Measurements from ENCODE around the gene KCTD5.

KCTD5 gene

DNA sequence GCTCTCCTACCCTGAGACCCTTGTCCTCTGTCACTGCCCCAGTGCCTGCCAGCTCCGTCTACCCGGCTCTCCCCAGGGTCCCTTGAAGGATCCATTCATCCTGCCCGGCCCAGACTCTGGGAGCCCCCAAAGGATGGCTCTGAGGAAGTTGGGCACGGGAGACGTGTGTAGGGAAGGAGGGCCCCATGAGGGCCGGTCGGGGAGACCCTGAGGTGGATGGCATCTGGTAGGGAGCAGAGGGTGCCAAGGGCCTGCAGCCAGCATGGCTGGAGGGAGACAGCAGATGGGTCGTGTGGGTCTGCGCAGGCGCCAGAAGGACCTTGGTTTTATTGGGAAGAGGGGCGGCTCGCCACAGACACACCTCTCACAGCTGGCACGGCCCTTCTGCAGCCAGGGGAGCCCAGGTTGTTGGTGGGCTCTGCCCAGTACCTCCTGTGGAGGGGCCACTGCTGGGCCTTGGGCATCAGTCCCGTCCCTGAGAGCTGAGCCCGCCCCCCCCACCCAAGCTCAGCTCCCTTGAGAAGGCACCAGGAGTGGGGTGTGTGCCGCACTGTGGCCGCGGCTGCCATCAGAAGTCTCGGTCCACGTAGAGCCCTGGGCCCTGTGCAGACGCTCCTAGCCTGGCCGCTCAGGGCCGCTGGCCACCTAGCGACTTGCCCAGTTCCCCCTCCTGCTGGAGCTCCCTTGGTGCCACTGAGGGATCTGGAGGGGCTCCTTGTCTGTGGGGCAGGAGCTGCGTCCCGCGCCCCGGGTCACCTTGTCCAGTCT, 16.0 kb downstream of the KCTD5 start:
- H3K4me3 Mint-ChIP-seq: no peak overlapping the region
- no peaks in the 10 kb centered on the region for H3K27me3 Mint-ChIP-seq
- no peaks in the 10 kb centered on the region for H3K9me3 Mint-ChIP-seq
- no peaks in the 10 kb centered on the region for H3K4me1 Mint-ChIP-seq (ENCODE audit: low read depth)
- no peak overlapping the region for H3K27ac Mint-ChIP-seq
- peaks cover 12% of the 10 kb centered on the region for H3K36me3 Mint-ChIP-seq (ENCODE audit: low read depth)

DNA sequence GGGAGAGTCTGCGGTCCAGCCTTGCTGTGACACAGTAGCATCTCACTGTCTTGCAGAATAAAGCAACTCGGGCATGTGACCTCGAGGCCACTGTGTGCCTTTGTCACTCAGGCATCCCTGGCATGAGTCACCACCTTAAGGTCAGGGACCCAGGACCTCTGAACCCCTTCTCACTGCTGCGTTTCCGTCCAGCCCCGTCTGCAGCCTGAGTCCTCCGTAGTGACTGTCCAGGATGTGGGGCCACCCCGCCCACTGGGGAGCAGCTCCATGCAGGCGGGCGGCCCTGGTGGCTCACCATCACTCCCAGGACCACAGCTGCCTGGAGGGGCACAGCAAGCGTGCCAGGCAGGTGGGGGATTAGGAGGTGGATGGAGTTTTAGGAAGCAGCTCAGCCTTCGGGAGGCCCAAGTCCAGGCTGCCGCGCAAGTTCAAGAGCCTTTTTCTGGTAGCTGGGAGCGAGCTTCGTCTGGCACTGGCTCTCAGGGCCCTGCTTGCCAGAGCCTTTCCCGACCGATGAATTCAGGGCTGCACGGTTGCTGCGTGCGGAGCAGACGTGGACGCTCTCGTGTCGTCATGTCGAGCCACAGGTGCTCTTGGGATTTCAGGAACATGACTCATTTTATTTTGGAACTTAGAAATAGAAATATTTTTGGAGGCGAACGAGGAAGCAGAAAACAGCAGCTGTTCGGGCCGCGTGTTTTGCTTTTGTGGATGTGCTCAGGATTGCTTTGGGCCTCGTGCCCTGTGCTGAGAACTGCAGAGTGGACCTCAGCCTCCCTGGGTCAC, 16.8 kb downstream of the KCTD5 start:
- Mint-ChIP-seq H3K27ac (no peak overlapping the region), H3K9me3 (no peaks in the 10 kb centered on the region), H3K4me3 (no peak overlapping the region), H3K36me3 (ENCODE audit: low read depth) (peaks cover 12% of the 10 kb centered on the region), H3K27me3 (no peaks in the 10 kb centered on the region), H3K4me1 (ENCODE audit: low read depth) (no peaks in the 10 kb centered on the region)

DNA sequence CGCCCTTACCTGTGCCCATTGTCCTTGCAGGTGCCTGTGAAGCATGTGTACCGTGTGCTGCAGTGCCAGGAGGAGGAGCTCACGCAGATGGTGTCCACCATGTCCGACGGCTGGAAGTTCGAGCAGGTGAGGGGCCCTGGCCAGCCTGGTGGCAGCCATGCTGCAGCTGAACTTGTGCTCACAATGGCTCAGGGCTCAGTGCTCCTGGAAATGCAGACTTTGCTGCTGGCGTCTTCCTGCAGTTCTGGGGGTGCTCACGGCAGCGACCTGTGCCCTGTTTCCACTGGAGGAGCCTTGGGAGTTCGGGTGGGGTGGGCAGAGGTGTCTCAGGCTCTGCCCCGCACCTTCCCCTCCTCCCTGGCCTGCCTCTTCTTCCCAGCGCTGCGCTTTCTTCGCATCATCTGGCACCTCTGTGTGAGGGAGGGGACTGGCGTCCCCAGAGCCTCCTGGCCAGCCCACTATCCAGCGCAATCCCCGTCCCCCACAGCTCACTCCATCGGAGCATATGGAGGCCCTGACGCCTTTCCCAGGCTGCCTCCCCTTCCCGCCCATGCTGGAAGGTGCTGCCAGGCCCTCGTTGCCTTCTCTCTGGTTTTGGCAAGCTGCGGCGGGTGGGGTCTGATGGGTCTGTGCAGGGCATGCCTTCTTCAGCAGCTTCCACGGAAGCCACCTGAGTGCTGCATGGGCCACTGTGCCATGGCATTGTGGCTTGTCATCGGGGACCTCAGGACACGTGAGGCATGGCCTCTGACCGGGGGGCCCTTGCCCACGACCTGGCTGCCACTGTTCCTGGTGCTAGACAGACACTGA, 17.7 kb downstream of the KCTD5 start:
- H3K4me3 Mint-ChIP-seq: no peak overlapping the region
- no peaks in the 10 kb centered on the region for H3K9me3 Mint-ChIP-seq
- no peaks in the 10 kb centered on the region for H3K27me3 Mint-ChIP-seq
- no peak overlapping the region for H3K27ac Mint-ChIP-seq
- no peaks in the 10 kb centered on the region for H3K4me1 Mint-ChIP-seq (ENCODE audit: low read depth)
- peaks cover 12% of the 10 kb centered on the region for H3K36me3 Mint-ChIP-seq (ENCODE audit: low read depth)

DNA sequence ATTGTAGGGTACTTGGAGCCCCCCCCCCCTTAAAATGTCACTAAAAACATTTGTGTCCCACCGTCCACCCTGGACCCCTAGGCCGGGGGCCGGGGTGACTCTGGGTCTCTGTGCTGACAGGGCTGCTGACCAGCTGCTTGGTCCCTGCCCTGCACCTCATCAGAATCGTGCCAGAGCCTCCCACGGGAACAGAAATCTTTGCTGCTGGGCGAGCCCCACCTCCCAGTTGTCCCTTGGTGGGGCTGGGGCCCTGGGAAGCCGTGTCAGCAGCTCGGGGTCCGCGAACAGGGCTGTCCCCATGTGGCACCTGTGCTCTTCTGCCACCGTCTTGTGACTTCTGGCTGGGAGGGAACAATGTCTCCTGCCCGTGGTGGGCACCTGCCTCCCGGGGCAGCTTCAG, 18.5 kb downstream of the KCTD5 start:
- H3K27ac Mint-ChIP-seq: no peak overlapping the region
- no peaks in the 10 kb centered on the region for H3K4me1 Mint-ChIP-seq (ENCODE audit: low read depth)
- peaks cover 12% of the 10 kb centered on the region for H3K36me3 Mint-ChIP-seq (ENCODE audit: low read depth)
- no peak overlapping the region for H3K4me3 Mint-ChIP-seq
- H3K27me3 Mint-ChIP-seq: no peaks in the 10 kb centered on the region
- no peaks in the 10 kb centered on the region for H3K9me3 Mint-ChIP-seq

DNA sequence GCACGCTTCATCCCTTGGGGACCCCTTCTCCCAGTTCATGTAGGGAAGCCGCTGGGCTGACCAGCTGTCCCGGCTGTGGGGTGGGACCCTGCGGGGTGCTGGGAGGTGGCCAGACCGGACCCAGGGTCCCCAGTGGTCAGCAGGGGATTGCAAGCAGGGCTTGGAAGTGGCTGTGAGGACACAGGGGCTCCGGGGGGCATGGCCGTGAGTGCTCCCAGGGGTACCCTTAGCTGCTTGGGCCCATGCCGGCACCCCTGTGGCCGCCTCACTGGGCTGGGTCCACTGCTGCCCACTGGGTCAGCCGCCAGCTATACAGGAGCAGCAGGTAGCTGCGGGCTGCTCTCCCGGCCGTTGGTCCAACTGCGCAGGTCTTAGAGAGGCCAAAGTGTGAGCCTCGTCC, 18.9 kb downstream of the KCTD5 start:
- Mint-ChIP-seq H3K36me3 (ENCODE audit: low read depth) (peaks cover 12% of the 10 kb centered on the region), H3K27ac (no peak overlapping the region), H3K4me3 (no peak overlapping the region), H3K27me3 (no peaks in the 10 kb centered on the region), H3K4me1 (ENCODE audit: low read depth) (no peaks in the 10 kb centered on the region), H3K9me3 (no peaks in the 10 kb centered on the region)

DNA sequence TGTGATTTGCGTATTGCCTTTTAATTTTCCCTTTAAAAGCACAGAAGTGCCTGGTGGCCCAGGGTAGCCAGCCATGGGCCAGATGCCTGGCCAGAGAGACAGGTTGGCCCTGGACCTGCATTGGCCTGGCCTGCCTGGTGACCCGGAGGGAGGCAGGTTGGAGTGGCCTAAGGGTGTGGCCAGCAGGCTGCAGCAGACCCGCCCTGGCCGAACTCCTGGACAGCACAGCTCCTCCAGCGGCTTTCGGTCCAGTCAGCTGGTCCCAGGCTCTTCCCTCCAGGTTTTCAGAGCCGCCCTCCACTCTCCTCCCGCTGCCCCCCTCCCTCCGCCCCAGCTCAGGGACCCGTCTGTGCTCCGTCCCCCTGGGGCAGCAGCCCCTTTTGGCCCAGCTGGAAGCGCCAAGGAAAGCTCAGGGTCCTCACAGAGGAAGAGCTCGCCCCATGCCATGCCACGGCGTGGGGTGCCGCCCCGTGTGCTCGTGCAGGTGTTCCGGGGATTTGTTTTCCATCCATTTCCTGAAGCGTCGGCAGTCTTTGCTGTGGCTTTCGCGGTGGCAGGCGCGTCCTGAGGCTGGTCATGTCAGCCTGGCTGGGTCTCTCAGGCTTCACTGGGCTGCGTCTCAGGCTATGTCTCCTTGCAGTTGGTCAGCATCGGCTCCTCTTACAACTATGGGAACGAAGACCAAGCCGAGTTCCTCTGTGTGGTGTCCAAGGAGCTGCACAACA, 19.6 kb downstream of the KCTD5 start:
- Mint-ChIP-seq H3K36me3 (ENCODE audit: low read depth) (peaks cover 8% of the 10 kb centered on the region), H3K4me3 (no peak overlapping the region), H3K4me1 (ENCODE audit: low read depth) (no peaks in the 10 kb centered on the region), H3K9me3 (no peaks in the 10 kb centered on the region), H3K27me3 (no peaks in the 10 kb centered on the region), H3K27ac (no peak overlapping the region)

DNA sequence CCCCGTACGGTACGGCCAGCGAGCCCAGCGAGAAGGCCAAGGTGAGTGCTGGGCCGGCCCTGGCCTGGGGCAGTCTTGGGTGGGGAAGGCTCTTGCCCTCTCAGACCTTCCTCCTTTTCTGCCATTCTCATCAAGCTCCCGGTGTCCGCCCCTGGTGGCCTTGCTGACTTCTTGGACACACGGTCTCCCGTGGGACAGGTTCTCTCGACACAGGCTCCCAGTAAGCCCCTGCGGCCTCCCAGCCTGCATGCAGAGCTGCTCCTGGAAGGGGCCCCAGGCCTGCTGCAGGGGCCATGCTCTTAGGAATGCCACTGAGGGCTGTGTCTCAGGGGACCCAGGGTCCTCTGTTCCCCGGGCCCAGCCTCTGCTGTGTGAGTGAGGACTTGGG, 20.1 kb downstream of the KCTD5 start:
- H3K27ac Mint-ChIP-seq: no peak overlapping the region
- H3K27me3 Mint-ChIP-seq: no peaks in the 10 kb centered on the region
- no peak overlapping the region for H3K4me3 Mint-ChIP-seq
- H3K9me3 Mint-ChIP-seq: no peaks in the 10 kb centered on the region
- no peaks in the 10 kb centered on the region for H3K4me1 Mint-ChIP-seq (ENCODE audit: low read depth)
- H3K36me3 Mint-ChIP-seq (ENCODE audit: low read depth): peaks cover 4% of the 10 kb centered on the region

DNA sequence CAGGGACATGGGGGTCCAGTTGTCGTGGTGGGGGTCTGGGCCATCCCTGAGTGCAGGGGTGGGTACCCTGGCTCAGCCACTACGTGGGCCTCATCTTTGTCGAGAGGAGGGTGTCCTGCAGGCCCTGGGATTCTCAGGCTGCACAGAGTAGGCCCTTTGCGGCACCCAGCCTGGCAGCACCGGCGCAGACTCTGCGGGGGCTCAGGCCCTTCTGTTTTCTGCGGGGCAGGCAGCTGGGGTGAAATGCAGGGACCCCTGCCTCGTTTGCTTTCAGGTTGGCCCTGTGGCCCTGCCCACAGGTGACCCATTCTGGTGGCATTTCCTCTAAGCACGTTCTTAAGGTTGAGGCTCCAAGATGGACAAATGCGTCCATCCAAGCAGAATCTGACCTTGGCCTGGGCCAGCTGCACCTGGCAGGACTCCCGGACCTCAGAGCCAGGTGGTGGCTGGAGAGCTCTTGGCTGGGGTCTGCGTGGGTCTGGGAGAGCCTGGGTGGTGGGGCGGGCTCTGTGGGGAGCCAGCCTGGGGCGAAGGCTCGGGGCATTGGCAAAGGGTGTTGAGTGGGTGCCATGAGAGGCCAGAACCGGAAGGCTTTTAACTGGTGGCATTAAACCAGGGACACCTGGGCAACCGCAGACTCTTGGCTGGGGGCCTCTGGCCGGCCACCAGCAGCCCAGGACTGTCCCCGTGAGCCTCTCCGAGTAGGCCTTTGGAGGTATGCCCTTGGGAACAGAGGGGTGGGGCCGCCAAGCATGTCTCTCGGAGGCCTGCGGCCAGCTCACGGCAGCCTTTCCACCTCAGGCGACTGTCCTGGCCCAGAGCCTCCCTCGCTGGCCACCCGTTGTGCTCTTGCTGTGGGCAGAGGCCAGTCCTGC, 20.8 kb downstream of the KCTD5 start:
- no peaks in the 10 kb centered on the region for H3K9me3 Mint-ChIP-seq
- no peaks in the 10 kb centered on the region for H3K27me3 Mint-ChIP-seq
- peaks cover 8% of the 10 kb centered on the region for H3K36me3 Mint-ChIP-seq (ENCODE audit: low read depth)
- H3K4me1 Mint-ChIP-seq (ENCODE audit: low read depth): no peaks in the 10 kb centered on the region
- H3K4me3 Mint-ChIP-seq: no peak overlapping the region
- no peak overlapping the region for H3K27ac Mint-ChIP-seq

DNA sequence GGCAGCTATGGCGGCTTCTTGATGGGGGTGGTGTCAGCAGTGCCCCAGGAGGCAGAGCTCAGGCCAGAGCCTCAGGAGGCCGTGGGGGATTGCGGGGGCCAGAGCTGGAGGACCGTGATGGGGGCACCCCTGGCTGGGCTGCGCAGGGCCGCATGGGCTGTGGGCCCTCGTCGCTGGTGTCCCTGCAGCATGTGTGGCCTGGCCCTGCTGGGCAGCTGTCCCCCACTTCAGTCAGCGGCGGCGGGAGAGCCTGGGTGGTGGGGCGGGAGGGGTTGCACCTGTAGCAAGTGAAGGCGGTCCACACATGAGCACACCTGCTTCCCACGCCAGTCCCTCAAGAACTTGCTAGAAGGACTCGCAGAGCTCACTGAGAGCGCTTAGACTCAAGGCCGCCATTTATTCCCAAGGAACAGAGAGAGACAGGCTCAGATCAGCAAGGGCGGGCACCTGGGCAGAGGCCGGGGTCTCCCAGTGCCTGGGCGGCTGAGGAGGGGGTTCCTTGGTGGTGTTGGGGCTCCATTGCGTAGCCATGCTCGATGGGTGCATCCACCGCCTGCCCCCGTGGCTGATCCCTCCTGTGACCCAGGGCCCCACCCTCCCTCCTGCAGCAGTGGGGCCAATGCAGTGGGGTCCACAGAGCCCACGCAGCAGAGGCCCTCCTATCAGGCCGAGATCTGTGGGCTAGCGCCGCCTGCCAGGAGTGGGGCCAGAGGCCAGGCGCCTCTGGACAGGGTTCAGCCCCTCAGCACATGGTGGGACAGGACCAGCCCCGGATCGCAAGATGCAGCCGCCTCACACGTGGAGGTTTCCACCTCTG, 22.1 kb downstream of the KCTD5 start:
- H3K4me3 Mint-ChIP-seq: no peak overlapping the region
- H3K27me3 Mint-ChIP-seq: no peaks in the 10 kb centered on the region
- peaks cover 11% of the 10 kb centered on the region for H3K36me3 Mint-ChIP-seq (ENCODE audit: low read depth)
- H3K4me1 Mint-ChIP-seq (ENCODE audit: low read depth): no peaks in the 10 kb centered on the region
- no peaks in the 10 kb centered on the region for H3K9me3 Mint-ChIP-seq
- H3K27ac Mint-ChIP-seq: no peak overlapping the region

DNA sequence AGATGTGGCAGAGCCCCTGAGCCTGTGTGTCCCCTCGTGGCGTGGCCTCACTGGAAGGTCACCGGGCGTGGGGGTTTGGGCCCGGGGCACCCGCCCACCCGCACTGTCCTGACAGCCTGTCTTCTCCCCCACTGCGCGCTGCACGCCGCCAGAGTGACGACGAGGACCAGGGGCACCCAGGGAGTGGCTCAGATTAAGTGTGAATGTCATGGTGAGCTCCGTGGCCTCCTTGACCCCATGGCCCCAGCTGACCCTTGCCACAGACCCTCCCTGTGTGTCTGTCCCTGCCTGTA, 22.6 kb downstream of the KCTD5 start:
- H3K4me1 Mint-ChIP-seq (ENCODE audit: low read depth): no peaks in the 10 kb centered on the region
- no peak overlapping the region for H3K27ac Mint-ChIP-seq
- H3K9me3 Mint-ChIP-seq: no peaks in the 10 kb centered on the region
- no peak overlapping the region for H3K4me3 Mint-ChIP-seq
- H3K36me3 Mint-ChIP-seq (ENCODE audit: low read depth): peaks cover 9% of the 10 kb centered on the region
- H3K27me3 Mint-ChIP-seq: no peaks in the 10 kb centered on the region

DNA sequence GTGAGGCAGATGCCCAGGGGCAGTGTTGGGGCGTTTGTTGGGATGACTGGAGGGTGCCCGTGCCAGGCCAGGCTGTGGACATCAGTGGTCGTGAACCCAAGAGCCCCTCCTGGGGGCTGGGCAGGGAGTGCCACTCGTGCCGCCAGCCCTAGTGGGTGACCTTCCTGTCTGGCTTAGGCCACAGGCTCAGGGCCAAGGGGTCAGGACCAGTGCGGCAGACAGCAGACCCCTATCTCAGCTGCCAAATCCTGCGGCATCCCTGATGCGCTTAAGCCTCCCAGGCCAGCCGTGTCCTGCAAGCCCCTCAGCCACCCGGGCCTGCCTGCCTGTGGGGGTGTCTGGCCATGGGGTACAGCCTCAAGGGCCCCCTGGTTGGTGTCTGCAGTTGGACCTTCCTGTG, 23.0 kb downstream of the KCTD5 start:
- Mint-ChIP-seq H3K4me1 (ENCODE audit: low read depth) (no peaks in the 10 kb centered on the region), H3K27ac (no peak overlapping the region)

DNA sequence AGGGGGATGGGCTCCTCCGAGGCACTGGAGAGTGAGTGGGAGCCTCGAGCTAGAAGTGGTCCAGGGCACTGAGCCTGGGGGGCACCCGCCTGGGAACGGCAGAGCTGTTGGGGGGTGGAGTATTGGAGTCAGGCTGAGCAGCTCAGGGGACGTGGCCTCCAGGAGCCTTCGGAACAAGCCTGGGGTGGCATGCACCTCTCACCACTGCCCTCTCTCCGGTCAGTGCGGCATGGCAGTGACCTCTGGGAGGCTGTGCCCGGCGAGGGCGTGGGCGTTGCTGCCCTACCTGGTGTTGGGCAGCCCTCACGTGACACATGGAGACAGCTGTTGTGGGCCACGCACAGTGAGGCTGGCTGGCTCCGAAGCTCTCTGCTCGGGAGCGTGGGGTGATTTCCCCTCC, 23.8 kb downstream of the KCTD5 start:
- Mint-ChIP-seq H3K4me1 (ENCODE audit: low read depth) (no peaks in the 10 kb centered on the region), H3K36me3 (ENCODE audit: low read depth) (peaks cover 9% of the 10 kb centered on the region), H3K27ac (no peak overlapping the region), H3K9me3 (no peaks in the 10 kb centered on the region), H3K27me3 (no peaks in the 10 kb centered on the region), H3K4me3 (no peak overlapping the region)

More for the DNA sequence above, 23.0 kb downstream of the KCTD5 start:
- Mint-ChIP-seq H3K36me3 (ENCODE audit: low read depth) (peaks cover 9% of the 10 kb centered on the region), H3K9me3 (no peaks in the 10 kb centered on the region), H3K27me3 (no peaks in the 10 kb centered on the region), H3K4me3 (no peak overlapping the region)

DNA sequence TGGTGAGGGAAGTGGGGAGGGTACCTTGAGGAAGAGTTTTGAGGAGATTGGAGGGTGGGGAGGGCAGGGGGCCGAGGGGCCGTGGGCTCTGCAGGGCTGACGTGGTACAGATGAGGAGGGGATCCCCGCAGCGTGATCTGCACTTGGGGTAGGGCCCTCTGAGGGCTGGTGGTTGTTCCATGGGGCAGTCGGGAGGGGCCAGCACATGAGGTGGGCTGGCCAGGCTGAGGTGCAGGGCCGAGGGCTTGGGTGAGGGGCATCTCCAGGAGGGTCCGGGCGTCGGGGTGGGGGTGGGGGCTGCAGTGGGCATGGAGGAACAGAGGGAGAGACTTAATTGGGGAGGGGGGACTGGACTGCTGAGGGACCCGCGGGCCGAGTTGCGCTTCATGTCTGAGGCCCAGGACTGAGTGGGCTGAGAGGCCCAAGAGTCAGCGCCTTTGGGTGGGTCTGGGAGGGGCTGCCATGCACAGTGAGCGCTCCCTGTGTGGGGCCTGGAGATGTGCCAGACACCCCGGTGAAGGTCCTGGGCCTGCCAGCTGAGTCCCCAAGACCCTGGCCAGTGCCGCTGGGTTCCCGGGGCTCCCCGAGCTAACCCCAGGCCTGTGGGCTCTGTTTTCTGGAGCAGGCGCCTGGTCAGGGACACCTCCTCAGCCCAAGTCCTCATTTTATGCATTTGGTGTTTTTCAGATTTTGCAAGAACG, 24.4 kb downstream of the KCTD5 start:
- no peak overlapping the region for H3K27ac Mint-ChIP-seq
- H3K36me3 Mint-ChIP-seq (ENCODE audit: low read depth): peaks cover 9% of the 10 kb centered on the region
- no peaks in the 10 kb centered on the region for H3K27me3 Mint-ChIP-seq
- H3K4me3 Mint-ChIP-seq: no peak overlapping the region
- H3K4me1 Mint-ChIP-seq (ENCODE audit: low read depth): no peaks in the 10 kb centered on the region
- no peaks in the 10 kb centered on the region for H3K9me3 Mint-ChIP-seq
